Keratinocyte (primary cell): ENCODE results near the gene PDZD2. TPM values are rescaled to one million over a fixed set of nuclear protein-coding genes. Genes with fewer than 3 reads are reported as not detected.

Experiments used
- DNase-seq: peaks from one replicate; pipeline ENCODE4 v3.0.0-alpha.2; 2011; ENCODE audit warnings: low read depth, missing footprints, low spot score
- FAIRE-seq: peaks from 2 replicates; lab custom pipeline; 2011; peaks lifted over from hg19 to GRCh38; lab: Jason Lieb, UNC
- H2AFZ ChIP-seq: 2 replicates; pipeline ENCODE4 v1.6.0; 2012; ENCODE audit warnings: low read length, control low read depth, inconsistent platforms; ENCODE audit not compliant: control insufficient read depth
- H3K27ac ChIP-seq: 2 replicates; pipeline ENCODE4 v1.5.1; 2011; ENCODE audit warnings: low read length; ENCODE audit not compliant: control insufficient read depth, insufficient read depth
- H3K27me3 ChIP-seq: 3 replicates; pipeline ENCODE4 v1.6.0; 2011; ENCODE audit warnings: low read length; ENCODE audit not compliant: control insufficient read depth, insufficient read depth; ENCODE audit errors: extremely low read depth
- H3K36me3 ChIP-seq, 2 experiments: 2 replicates in 1 of 2; 3 replicates in 1 of 2; pipeline ENCODE4 v1.5.1; 2011; ENCODE audit warnings: low read length in 2 of 2, mild to moderate bottlenecking in 1 of 2; ENCODE audit not compliant: control insufficient read depth in 2 of 2, insufficient read depth in 2 of 2; ENCODE audit errors: extremely low read depth in 1 of 2
- H3K4me1 ChIP-seq: 3 replicates; pipeline ENCODE4 v1.5.1; 2011; ENCODE audit warnings: low read length; ENCODE audit not compliant: control insufficient read depth, insufficient read depth; ENCODE audit errors: extremely low read depth
- H3K4me2 ChIP-seq: 3 replicates; pipeline ENCODE4 v1.6.0; 2011; ENCODE audit warnings: low read depth, low read length; ENCODE audit not compliant: control insufficient read depth, insufficient read depth; ENCODE audit errors: extremely low read depth
- H3K4me3 ChIP-seq, 3 experiments: fragments of 200-600 bp in 1 of 3; sonication (generic) in 1 of 3; 2 replicates in 2 of 3; 3 replicates in 1 of 3; pipeline ENCODE4 v1.5.1; 2011 to 2016; ENCODE audit warnings: low read length in 3 of 3, mild to moderate bottlenecking in 3 of 3, control low read depth in 2 of 3, inconsistent platforms in 1 of 3, low read depth in 1 of 3, mixed read lengths in 1 of 3, mixed run types in 1 of 3, moderate library complexity in 1 of 3; ENCODE audit not compliant: control insufficient read depth in 2 of 3, insufficient read depth in 2 of 3; ENCODE audit errors: extremely low read depth in 1 of 3
- H3K79me2 ChIP-seq: 2 replicates; pipeline ENCODE4 v1.6.0; 2012; ENCODE audit warnings: low read length; ENCODE audit not compliant: control insufficient read depth, insufficient read depth
- H3K9ac ChIP-seq: 3 replicates; pipeline ENCODE4 v1.6.0; 2011; ENCODE audit warnings: low read length; ENCODE audit not compliant: control insufficient read depth, insufficient read depth; ENCODE audit errors: extremely low read depth
- H3K9me1 ChIP-seq: 3 replicates; pipeline ENCODE4 v1.6.0; 2011; ENCODE audit warnings: low read length; ENCODE audit not compliant: control insufficient read depth, insufficient read depth; ENCODE audit errors: extremely low read depth
- H3K9me3 ChIP-seq: 2 replicates; pipeline ENCODE4 v1.5.1; 2012; ENCODE audit warnings: low read depth, low read length; ENCODE audit not compliant: control insufficient read depth
- H4K20me1 ChIP-seq: 3 replicates; pipeline ENCODE4 v1.6.0; 2011; ENCODE audit warnings: low read length; ENCODE audit not compliant: control insufficient read depth, insufficient read depth; ENCODE audit errors: extremely low read depth
- CTCF ChIP-seq, 3 experiments: IDR thresholded peaks in 1 of 3; conservative IDR thresholded peaks in 1 of 3; optimal IDR thresholded peaks in 1 of 3; 2 replicates in 2 of 3; 3 replicates in 1 of 3; pipeline versions ENCODE3 to v1.5.1; 2011; ENCODE audit warnings: low read length in 3 of 3, mild to moderate bottlenecking in 3 of 3, moderate library complexity in 2 of 3, control low read depth in 1 of 3, inconsistent platforms in 1 of 3; ENCODE audit not compliant: insufficient read depth in 2 of 3; ENCODE audit errors: extremely low read depth in 1 of 3
- EZH2 ChIP-seq: IDR thresholded peaks from one replicate; pipeline ENCODE4 v1.6.1; 2012; ENCODE audit warnings: inconsistent platforms, mild to moderate bottlenecking, low read length, moderate library complexity
- dilution Hi-C: fragments of 300-500 bp; cut with MboI; formaldehyde crosslinking; loops from one replicate; pipeline ENCODE4 v1.7.0; 2020; ENCODE audit warnings: low sequenced_read_pairs; ENCODE audit not compliant: extremely low pct_ligation_motif_present
- polyA plus RNA-seq, 5 experiments: library from polyadenylated mRNA; depleted of rRNA in 3 of 5; stranded (reverse) in 3 of 5; stranded (forward) in 1 of 5; unstranded in 1 of 5; fragments of >200 nt; gene quantifications; 1 replicate in 1 of 5; 2 replicates in 3 of 5; 3 replicates in 1 of 5; pipeline versions ENCODE4 v1.2.1 to v1.2.3, GENCODE V29; 2011 to 2012; ENCODE audit warnings: missing spikeins in 2 of 5, low read depth in 1 of 5, low replicate concordance in 1 of 5

The PDZD2 gene
- polyA plus RNA-seq, 1 donor (not counting 4 experiments of a cell fraction or from before 2014, with no cell fraction given), result 7.3 TPM

GRCh38 chr5:31936683-31937082 is 297.8 kb downstream of the PDZD2 start:
- no peak for TF ChIP-seq CTCF (optimal IDR thresholded peaks at IDR 0.05 in 1 of 3, IDR thresholded peaks at IDR 0.05 in 1 of 3, conservative IDR thresholded peaks at IDR 0.05 in 1 of 3; ENCODE audit: extremely low read depth in 1 of 3, insufficient read depth in 2 of 3, low read length in 3 of 3)
- no peak for TF ChIP-seq EZH2
- Histone ChIP-seq H3K9me3 (no peaks in the 10 kb centered on the region), H3K4me1 (peaks cover 58% of the 10 kb centered on the region), H2AFZ (peak overlapping the region; percentile 51), H3K27ac (peak overlapping the region; percentile 80), H3K27me3 (no peaks in the 10 kb centered on the region), H3K9me1 (no peaks in the 10 kb centered on the region), H4K20me1 (no peaks in the 10 kb centered on the region), H3K36me3 (no peaks in the 10 kb centered on the region), H3K4me3 (peak overlapping the region; percentile 29 to 71 (median 70)), H3K9ac (peak overlapping the region; percentile 81), H3K79me2 (peaks cover 9% of the 10 kb centered on the region), H3K4me2 (peak overlapping the region; percentile 95)
- no peak for FAIRE-seq
- DNase-seq, result no peak
- dilution Hi-C loops, result no loop called here

GRCh38 chr5:31937226-31937625 is 298.3 kb downstream of the PDZD2 start:
- peak overlapping the region; percentile 80 for H3K27ac ChIP-seq
- FAIRE-seq, result peak; percentile 74
- no peak for TF ChIP-seq CTCF (optimal IDR thresholded peaks at IDR 0.05 in 1 of 3, IDR thresholded peaks at IDR 0.05 in 1 of 3, conservative IDR thresholded peaks at IDR 0.05 in 1 of 3; ENCODE audit: extremely low read depth in 1 of 3, insufficient read depth in 2 of 3, low read length in 3 of 3)
- no peak for DNase-seq
- peaks cover 64% of the 10 kb centered on the region for H3K4me1 ChIP-seq
- H3K4me2 ChIP-seq, result peak overlapping the region; percentile 95
- peak overlapping the region; percentile 51 for H2AFZ ChIP-seq
- no peaks in the 10 kb centered on the region for H3K27me3 ChIP-seq
- peaks cover 9% of the 10 kb centered on the region for H3K79me2 ChIP-seq
- H3K9ac ChIP-seq, result peak overlapping the region; percentile 81
- dilution Hi-C loops, result no loop called here
- H3K9me1 ChIP-seq, result no peaks in the 10 kb centered on the region
- H3K36me3 ChIP-seq, result no peaks in the 10 kb centered on the region
- peak overlapping the region; percentile 29 to 71 (median 70) for H3K4me3 ChIP-seq
- H3K9me3 ChIP-seq, result no peaks in the 10 kb centered on the region
- H4K20me1 ChIP-seq, result no peaks in the 10 kb centered on the region
